Kidney (tissue), 14 donors: Measurements from ENCODE around the gene SPAM1. TPM values are rescaled to one million over a fixed set of nuclear protein-coding genes. Genes with fewer than 3 reads are reported as not detected.

Source experiments
- DNase-seq, 5 donors: peaks; one replicate each; pipeline ENCODE4 v3.0.0-alpha.2; 2013 to 2020
- FAIRE-seq: peaks from 2 replicates; lab custom pipeline; 2012; peaks lifted over from hg19 to GRCh38; lab: Jason Lieb, UNC
- H3K27ac ChIP-seq, 2 donors: one replicate each; pipeline ENCODE4 v1.7.0; 2013; ENCODE audit warnings: low read depth in 2 of 2, low read length in 2 of 2, inconsistent platforms in 1 of 2
- H3K27me3 ChIP-seq: one replicate; pipeline ENCODE4 v1.7.1; 2013; ENCODE audit warnings: low read length, inconsistent platforms; ENCODE audit not compliant: control insufficient read depth, insufficient read depth
- H3K36me3 ChIP-seq, 3 donors: one replicate each; pipeline versions ENCODE4 v1.7.0 to v1.7.1; 2013; ENCODE audit warnings: low read length in 3 of 3, control low read depth in 1 of 3, inconsistent platforms in 1 of 3; ENCODE audit not compliant: insufficient read depth in 3 of 3, control insufficient read depth in 2 of 3
- H3K4me1 ChIP-seq, 3 donors: one replicate each; pipeline versions ENCODE4 v1.7.0 to v1.7.1; 2013; ENCODE audit warnings: low read length in 3 of 3, inconsistent platforms in 1 of 3, low read depth in 1 of 3; ENCODE audit not compliant: control insufficient read depth in 2 of 3, insufficient read depth in 2 of 3
- H3K4me3 ChIP-seq, 3 donors: one replicate each; pipeline versions ENCODE4 v1.7.0 to v1.8.1; 2013; ENCODE audit warnings: low read length in 3 of 3, control low read depth in 1 of 3, inconsistent platforms in 1 of 3
- H3K9ac ChIP-seq, 3 donors: one replicate each; pipeline versions ENCODE4 v1.7.0 to v1.7.1; 2013; ENCODE audit warnings: low read length in 3 of 3, control low read depth in 1 of 3, inconsistent platforms in 1 of 3
- H3K9me3 ChIP-seq, 3 donors: one replicate each; pipeline versions ENCODE4 v1.7.0 to v1.7.1; 2013; ENCODE audit warnings: low read length in 3 of 3, control low read depth in 1 of 3, inconsistent platforms in 1 of 3; ENCODE audit not compliant: control insufficient read depth in 2 of 3, insufficient read depth in 1 of 3
- CTCF ChIP-seq: IDR thresholded peaks from 3 replicates; pipeline ENCODE4 v1.5.1; 2012; ENCODE audit warnings: mild to moderate bottlenecking, moderate library complexity, borderline replicate concordance; ENCODE audit not compliant: insufficient read depth; ENCODE audit errors: extremely low read depth
- intact Hi-C: fragments of 100-400 bp; cut with DNase I; formaldehyde crosslinking; loops from one replicate; pipeline ENCODE4 v1.11.1; 2022
- polyA plus RNA-seq: library from polyadenylated mRNA; stranded (reverse); fragments of 350-450 nt; fragmentation: Illumina TruSeq; extraction: RNeasy Lipid Tissue Mini Kit (QIAGEN cat#74804); gene quantifications from one replicate; pipeline ENCODE4 v1.2.3, GENCODE V29; 2014; ENCODE audit warnings: low read depth, low replicate concordance; ENCODE audit not compliant: insufficient read depth
- total RNA-seq: library from RNA; stranded (reverse); fragmentation: NEBNext Ultra II Directional; extraction: Animal tissue kit (Norgen Biotek cat#: 25700); gene quantifications from one replicate; pipeline ENCODE4 v1.2.1, GENCODE V29; 2021
- donor health status: control.
- donor health status: control.
- donor health status: control.
- donor health status: control.
- donor health status: control.
- donor health status: DM: yes; HTN: yes; CAD: no.
- donor health status: Normal renal cell carcinoma (clear cell type).

Gene SPAM1
- total and polyA plus RNA-seq, 2 donors from 2014 or later: not detected

- Histone ChIP-seq H3K4me3 (no peak overlapping the region), H3K9ac (no peak overlapping the region), H3K9me3 (peaks cover 0 to 4% (median 0%) of the 10 kb centered on the region in 3 donors), H3K27ac (no peak overlapping the region), H3K27me3 (no peaks in the 10 kb centered on the region), H3K36me3 (no peaks in the 10 kb centered on the region), H3K4me1 (no peaks in the 10 kb centered on the region)
- intact Hi-C loops: no loop called here
- DNase-seq (no peak), FAIRE-seq (no peak)
- no peak for TF ChIP-seq CTCF
Measured at GRCh38 chr7:123935436-123936381, 10.7 kb downstream of the SPAM1 start.

GRCh38 chr7:123936388-123936787 lies 11.3 kb downstream of the SPAM1 start:
- Histone ChIP-seq H3K9ac (no peak overlapping the region), H3K27ac (no peak overlapping the region), H3K27me3 (no peaks in the 10 kb centered on the region), H3K36me3 (no peaks in the 10 kb centered on the region), H3K4me3 (no peak overlapping the region), H3K4me1 (no peaks in the 10 kb centered on the region), H3K9me3 (peaks cover 0 to 4% (median 0%) of the 10 kb centered on the region in 3 donors)
- intact Hi-C loops: no loop called here
- FAIRE-seq: no peak
- no peak for DNase-seq
- TF ChIP-seq CTCF: no peak

- no peak for FAIRE-seq
- no peak for TF ChIP-seq CTCF
- Histone ChIP-seq H3K9me3 (peaks cover 0 to 4% (median 0%) of the 10 kb centered on the region in 3 donors), H3K9ac (no peak overlapping the region), H3K36me3 (no peaks in the 10 kb centered on the region), H3K4me3 (no peak overlapping the region), H3K27me3 (no peaks in the 10 kb centered on the region), H3K4me1 (no peaks in the 10 kb centered on the region), H3K27ac (no peak overlapping the region)
- DNase-seq: no peak
- intact Hi-C loops: no loop called here
Measured at GRCh38 chr7:123939784-123940183, 14.7 kb downstream of the SPAM1 start.
